Measurements from ENCODE around the gene POU6F1.

The POU6F1 gene

DNA sequence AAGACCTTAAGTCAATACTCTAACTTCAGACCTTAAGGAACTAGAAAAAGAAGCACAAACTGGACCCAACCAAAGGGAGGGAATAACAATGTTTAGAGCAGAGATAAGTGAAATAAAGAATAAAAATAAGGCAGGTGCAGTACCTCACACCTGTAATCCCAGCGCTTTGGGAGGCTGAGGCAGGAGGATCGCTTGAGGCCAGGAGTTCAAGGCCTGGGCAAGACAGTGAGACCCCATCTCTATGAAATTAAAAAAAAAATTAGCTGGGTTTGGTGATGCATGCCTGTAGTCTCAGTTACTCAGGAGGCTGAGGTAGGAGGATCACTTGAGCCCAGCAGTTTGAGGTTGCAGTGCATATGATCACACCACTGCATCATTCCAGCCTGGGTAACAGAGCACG lies 54.1 kb downstream of the POU6F1 start:
- no peak for DNase-seq (ENCODE audit: low read depth, low spot score)
- no peak overlapping the region for H3K27ac ChIP-seq (ENCODE audit: low read length)
- no peaks in the 10 kb centered on the region for H3K27me3 ChIP-seq (ENCODE audit: control insufficient read depth, insufficient read depth, low read length)
- H3K36me3 ChIP-seq (ENCODE audit: control insufficient read depth, insufficient read depth, low read length) = no peaks in the 10 kb centered on the region
- H3K9me3 ChIP-seq (ENCODE audit: control insufficient read depth, insufficient read depth, low read length) = no peaks in the 10 kb centered on the region
- WGBS (ENCODE audit: insufficient coverage, insufficient read length) = no CpG with 5 or more reads among the region's 3 CpGs
- H3K4me3 ChIP-seq (ENCODE audit: low read length) = no peak overlapping the region
- no peaks in the 10 kb centered on the region for H3K4me1 ChIP-seq (ENCODE audit: control insufficient read depth, insufficient read depth, low read length)

DNA sequence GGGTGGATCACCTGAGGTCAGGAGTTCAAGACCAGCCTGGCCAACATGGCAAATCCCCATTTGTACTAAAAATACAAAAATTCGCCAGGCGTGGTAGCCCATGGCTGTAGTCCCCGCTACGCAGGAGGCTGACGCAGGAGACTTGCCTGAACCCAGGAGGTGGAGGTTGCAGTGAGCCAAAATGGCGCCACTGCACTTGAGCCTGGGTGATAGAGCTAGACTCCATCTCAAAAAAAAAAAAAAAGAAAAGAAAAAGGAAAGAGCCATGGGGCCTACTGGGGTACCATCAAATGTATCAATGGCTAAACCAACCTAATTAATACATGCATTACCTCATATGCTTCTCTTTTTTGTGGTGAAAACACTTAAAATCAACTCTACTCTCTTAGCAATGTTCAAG lies 55.6 kb downstream of the POU6F1 start:
- Histone ChIP-seq H3K27me3 (ENCODE audit: control insufficient read depth, insufficient read depth, low read length) (no peaks in the 10 kb centered on the region), H3K27ac (ENCODE audit: low read length) (no peak overlapping the region), H3K36me3 (ENCODE audit: control insufficient read depth, insufficient read depth, low read length) (no peaks in the 10 kb centered on the region), H3K4me1 (ENCODE audit: control insufficient read depth, insufficient read depth, low read length) (no peaks in the 10 kb centered on the region), H3K4me3 (ENCODE audit: low read length) (no peak overlapping the region), H3K9me3 (ENCODE audit: control insufficient read depth, insufficient read depth, low read length) (no peaks in the 10 kb centered on the region)
- no peak for DNase-seq (ENCODE audit: low read depth, low spot score)
- WGBS (ENCODE audit: insufficient coverage, insufficient read length) = no CpG with 5 or more reads among the region's 6 CpGs

DNA sequence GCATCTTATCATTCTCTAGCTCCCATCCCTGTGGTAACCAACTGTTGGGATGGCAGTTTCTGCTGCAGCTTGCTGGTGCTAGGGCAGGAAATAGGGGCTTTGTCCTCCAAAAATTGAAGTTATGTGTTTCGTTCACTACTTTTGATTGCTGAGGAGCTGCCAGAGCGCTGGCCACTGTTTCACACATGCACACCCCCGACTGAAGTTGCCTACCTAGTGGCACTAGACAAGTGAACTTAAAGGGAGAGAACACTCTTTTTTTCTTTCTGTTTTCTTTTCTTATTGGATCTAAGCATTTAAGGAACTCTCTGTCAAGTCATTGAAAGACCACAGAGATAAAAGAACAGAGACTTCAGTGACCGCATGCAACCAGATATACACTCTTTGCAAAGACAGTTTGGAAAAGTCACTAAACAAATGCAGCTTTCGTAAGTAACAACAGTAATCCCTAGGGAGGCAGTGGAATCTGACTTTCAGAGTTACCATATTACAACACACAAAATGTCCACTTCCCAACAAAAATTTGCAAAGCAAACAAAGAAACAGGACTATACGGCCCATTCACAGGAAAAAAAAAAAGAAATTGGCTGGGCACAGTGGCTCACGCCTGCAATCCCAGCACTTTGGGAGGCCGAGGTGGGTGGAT lies 56.9 kb downstream of the POU6F1 start:
- WGBS (ENCODE audit: insufficient coverage, insufficient read length) = no CpG with 5 or more reads among the region's 8 CpGs
- Histone ChIP-seq H3K4me1 (ENCODE audit: control insufficient read depth, insufficient read depth, low read length) (no peaks in the 10 kb centered on the region), H3K27me3 (ENCODE audit: control insufficient read depth, insufficient read depth, low read length) (no peaks in the 10 kb centered on the region), H3K4me3 (ENCODE audit: low read length) (no peak overlapping the region), H3K9me3 (ENCODE audit: control insufficient read depth, insufficient read depth, low read length) (no peaks in the 10 kb centered on the region), H3K36me3 (ENCODE audit: control insufficient read depth, insufficient read depth, low read length) (no peaks in the 10 kb centered on the region), H3K27ac (ENCODE audit: low read length) (no peak overlapping the region)
- DNase-seq (ENCODE audit: low read depth, low spot score) = no peak

DNA sequence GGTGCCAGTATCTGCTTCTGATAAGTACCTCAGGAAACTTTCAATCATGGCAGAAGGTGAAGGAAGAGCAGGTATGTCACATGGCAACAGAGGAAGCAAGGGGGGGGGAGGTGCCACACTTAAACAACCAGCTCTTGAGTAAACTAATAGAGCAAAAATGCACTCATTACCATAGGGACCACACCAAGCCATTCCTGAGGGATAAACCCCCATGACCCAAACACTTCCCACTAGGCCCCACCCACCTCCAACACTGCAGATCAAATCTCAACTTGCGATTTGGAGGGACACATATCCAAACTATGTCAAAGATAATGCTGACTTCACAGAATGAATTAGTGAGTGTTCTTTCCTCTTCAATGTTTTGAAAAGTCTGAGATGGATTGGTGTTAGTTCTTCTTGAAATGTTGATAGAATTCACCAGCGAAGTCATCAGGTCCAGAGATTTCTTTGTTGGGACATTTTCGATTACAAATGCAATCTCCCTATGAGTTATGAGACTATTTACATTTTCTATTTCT lies 61.6 kb downstream of the POU6F1 start:
- H3K9me3 ChIP-seq (ENCODE audit: control insufficient read depth, insufficient read depth, low read length) = no peaks in the 10 kb centered on the region
- H3K27me3 ChIP-seq (ENCODE audit: control insufficient read depth, insufficient read depth, low read length) = no peaks in the 10 kb centered on the region
- H3K4me3 ChIP-seq (ENCODE audit: low read length) = no peak overlapping the region
- H3K27ac ChIP-seq (ENCODE audit: low read length) = no peak overlapping the region
- WGBS (ENCODE audit: insufficient coverage, insufficient read length) = no CpG with 5 or more reads among the region's 3 CpGs
- no peaks in the 10 kb centered on the region for H3K4me1 ChIP-seq (ENCODE audit: control insufficient read depth, insufficient read depth, low read length)
- H3K36me3 ChIP-seq (ENCODE audit: control insufficient read depth, insufficient read depth, low read length) = no peaks in the 10 kb centered on the region
- no peak for DNase-seq (ENCODE audit: low read depth, low spot score)

DNA sequence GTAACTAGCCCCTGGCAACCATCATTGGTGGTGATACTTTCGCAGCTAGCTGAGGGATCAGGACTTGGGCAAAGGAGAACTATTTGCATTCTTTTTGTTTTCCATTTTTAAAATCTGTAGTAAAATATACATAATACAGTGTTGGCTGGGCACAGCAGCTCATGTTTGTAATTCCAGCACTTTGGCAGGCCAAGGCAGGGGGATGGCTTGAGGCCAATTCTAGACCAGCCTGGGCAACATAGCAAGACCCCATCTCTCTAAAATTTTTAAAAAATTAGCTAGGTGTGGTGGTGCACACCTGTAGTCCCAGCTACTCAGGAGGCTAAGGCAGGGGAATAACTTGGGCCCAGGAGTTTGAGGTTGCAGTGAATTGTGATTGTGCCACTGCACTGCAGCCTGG lies 64.9 kb downstream of the POU6F1 start:
- Histone ChIP-seq H3K9me3 (ENCODE audit: control insufficient read depth, insufficient read depth, low read length) (no peaks in the 10 kb centered on the region), H3K27me3 (ENCODE audit: control insufficient read depth, insufficient read depth, low read length) (no peaks in the 10 kb centered on the region), H3K36me3 (ENCODE audit: control insufficient read depth, insufficient read depth, low read length) (no peaks in the 10 kb centered on the region), H3K4me3 (ENCODE audit: low read length) (no peak overlapping the region), H3K27ac (ENCODE audit: low read length) (no peak overlapping the region), H3K4me1 (ENCODE audit: control insufficient read depth, insufficient read depth, low read length) (no peaks in the 10 kb centered on the region)
- DNase-seq (ENCODE audit: low read depth, low spot score) = no peak
- WGBS (ENCODE audit: insufficient coverage, insufficient read length) = no CpG with 5 or more reads among the region's 1 CpG

DNA sequence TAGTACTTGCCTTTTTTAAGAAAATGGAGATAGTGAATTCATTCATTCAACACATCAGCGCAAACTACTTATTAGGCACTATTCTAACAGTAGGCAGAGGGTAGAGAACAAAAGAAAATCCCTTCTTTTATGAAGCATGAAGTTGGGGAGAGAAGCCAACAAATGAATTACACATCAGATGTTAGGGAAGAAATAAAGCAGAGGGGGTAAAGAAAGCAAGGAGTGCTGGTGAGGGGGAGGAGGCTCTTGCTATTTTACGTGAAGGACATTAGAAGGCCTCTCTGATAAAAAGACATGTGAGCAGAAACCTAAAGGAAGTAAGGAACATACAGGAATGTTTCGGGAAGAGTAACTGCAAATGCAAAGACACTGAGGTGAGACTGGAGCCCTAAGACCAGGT lies 67.1 kb downstream of the POU6F1 start:
- Histone ChIP-seq H3K4me3 (ENCODE audit: low read length) (no peak overlapping the region), H3K27me3 (ENCODE audit: control insufficient read depth, insufficient read depth, low read length) (no peaks in the 10 kb centered on the region), H3K36me3 (ENCODE audit: control insufficient read depth, insufficient read depth, low read length) (no peaks in the 10 kb centered on the region), H3K9me3 (ENCODE audit: control insufficient read depth, insufficient read depth, low read length) (no peaks in the 10 kb centered on the region), H3K4me1 (ENCODE audit: control insufficient read depth, insufficient read depth, low read length) (no peaks in the 10 kb centered on the region), H3K27ac (ENCODE audit: low read length) (no peak overlapping the region)
- no peak for DNase-seq (ENCODE audit: low read depth, low spot score)
- WGBS (ENCODE audit: insufficient coverage, insufficient read length) = no CpG with 5 or more reads among the region's 3 CpGs

DNA sequence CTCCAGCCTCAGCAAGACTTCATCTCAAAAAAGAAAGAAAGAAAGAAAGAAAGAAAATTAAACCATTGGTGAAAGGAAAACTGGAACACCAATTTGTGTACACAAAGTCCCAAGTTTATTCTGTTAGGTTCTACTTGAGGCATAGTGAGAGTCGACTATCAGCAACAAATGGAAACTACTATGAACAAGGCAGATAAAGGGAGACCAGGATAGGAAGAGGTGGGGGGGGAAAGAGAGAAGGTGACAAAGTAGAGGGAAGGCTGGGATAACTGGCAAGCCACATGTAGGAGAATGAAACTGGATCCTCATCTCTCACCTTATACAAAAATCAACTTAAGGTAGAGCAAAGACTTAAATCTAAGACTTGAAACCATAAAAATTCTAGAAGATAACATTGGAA lies 70.6 kb downstream of the POU6F1 start:
- no peaks in the 10 kb centered on the region for H3K4me1 ChIP-seq (ENCODE audit: control insufficient read depth, insufficient read depth, low read length)
- no peaks in the 10 kb centered on the region for H3K36me3 ChIP-seq (ENCODE audit: control insufficient read depth, insufficient read depth, low read length)
- no peak for DNase-seq (ENCODE audit: low read depth, low spot score)
- no peaks in the 10 kb centered on the region for H3K9me3 ChIP-seq (ENCODE audit: control insufficient read depth, insufficient read depth, low read length)
- no CpG with 5 or more reads among the region's 1 CpG for WGBS (ENCODE audit: insufficient coverage, insufficient read length)
- no peaks in the 10 kb centered on the region for H3K27me3 ChIP-seq (ENCODE audit: control insufficient read depth, insufficient read depth, low read length)
- H3K4me3 ChIP-seq (ENCODE audit: low read length) = no peak overlapping the region
- H3K27ac ChIP-seq (ENCODE audit: low read length) = no peak overlapping the region

DNA sequence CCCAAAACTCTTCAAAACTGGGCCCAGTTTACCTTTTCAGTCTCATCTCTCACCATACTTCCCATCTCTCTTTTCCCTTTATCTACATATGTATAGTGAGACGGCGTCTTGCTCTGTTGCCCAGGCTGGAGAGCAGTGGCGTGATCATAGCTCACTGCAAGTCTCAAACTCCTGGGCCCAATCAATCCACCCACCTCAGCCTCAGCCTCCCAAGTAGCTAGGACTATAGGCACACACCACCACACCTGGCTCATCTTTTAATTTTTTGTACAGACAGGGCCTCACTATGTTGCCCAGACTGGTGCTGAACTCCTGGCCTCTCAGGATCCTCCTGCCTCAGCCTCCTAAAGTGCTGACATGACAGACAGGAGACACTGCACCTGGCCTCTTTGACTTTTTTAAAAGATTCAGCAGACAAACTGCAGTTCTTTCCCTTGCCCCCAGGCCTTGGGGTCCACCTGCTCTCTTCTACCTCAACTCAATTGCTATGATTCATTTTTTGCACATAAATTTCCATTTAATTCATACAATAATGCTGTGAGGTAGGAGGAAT lies 78.5 kb downstream of the POU6F1 start:
- Histone ChIP-seq H3K4me1 (ENCODE audit: control insufficient read depth, insufficient read depth, low read length) (no peaks in the 10 kb centered on the region), H3K4me3 (ENCODE audit: low read length) (no peak overlapping the region), H3K27me3 (ENCODE audit: control insufficient read depth, insufficient read depth, low read length) (no peaks in the 10 kb centered on the region; the same call in 1 of the 2 replicates), H3K27ac (ENCODE audit: low read length) (no peak overlapping the region), H3K9me3 (ENCODE audit: control insufficient read depth, insufficient read depth, low read length) (no peaks in the 10 kb centered on the region), H3K36me3 (ENCODE audit: control insufficient read depth, insufficient read depth, low read length) (no peaks in the 10 kb centered on the region)
- no CpG with 5 or more reads among the region's 3 CpGs for WGBS (ENCODE audit: insufficient coverage, insufficient read length)
- DNase-seq (ENCODE audit: low read depth, low spot score) = no peak
